Measurements from ENCODE around the gene RETREG2.

GRCh38 chr2:219174801-219175200 is 3.3 kb upstream of the RETREG2 start:
- TF ChIP-seq CEBPB (IDR thresholded peaks at IDR 0.05; ENCODE audit: low read depth) (no peak), EZH2 (IDR thresholded peaks at IDR 0.05) (no peak), POLR2A (IDR thresholded peaks at IDR 0.05; ENCODE audit: borderline replicate concordance, extremely low read depth, insufficient read depth, insufficient read length) (no peak), REST (IDR thresholded peaks at IDR 0.05; ENCODE audit: low read depth) (no peak), TCF7L2 (IDR thresholded peaks at IDR 0.05; ENCODE audit: borderline replicate concordance, extremely low read depth, insufficient read depth, insufficient read length) (no peak), CTCF (IDR thresholded peaks at IDR 0.05 in 2 of 3, conservative IDR thresholded peaks at IDR 0.05 in 1 of 3; ENCODE audit: borderline replicate concordance in 1 of 3, insufficient read depth in 1 of 3, low read depth in 2 of 3, low read length in 2 of 3) (no peak), EZH2phosphoT487 (IDR thresholded peaks at IDR 0.05; ENCODE audit: borderline replicate concordance) (no peak), POLR2AphosphoS5 (IDR thresholded peaks at IDR 0.05; ENCODE audit: low read depth, low read length) (no peak)

Measured in HCT116 (cell line).